Measurements from ENCODE around the gene SUPT3H. TPM values are rescaled to one million over a fixed set of nuclear protein-coding genes. Genes with fewer than 3 reads are reported as not detected.
"Not testable (repeated sequence)": the region's sequence is repeated elsewhere in the genome, so short reads cannot be mapped to it uniquely, and the experiment has no call there.

Gene SUPT3H
- total RNA-seq, 6 experiments from 2014 or later, result 5.6 to 8.2 (median 6.5) TPM

GRCh38 chr6:45072673-45073072 is 305.1 kb downstream of the SUPT3H start:
- Mint-ChIP-seq H3K27me3 (ENCODE audit: insufficient read depth) (no peaks in the 10 kb centered on the region), H3K27ac (no peak overlapping the region), H3K9me3 (0 out of 2 replicates have a peak, but pooled peaks cover 2% of the 10 kb centered on the region), H3K4me3 (no peak overlapping the region), H3K36me3 (ENCODE audit: low read depth) (peaks cover 2% of the 10 kb centered on the region), H3K4me1 (ENCODE audit: low read depth) (peaks cover 47% of the 10 kb centered on the region)
- no peak for DNase-seq
- TF ChIP-seq, protein P1, sequence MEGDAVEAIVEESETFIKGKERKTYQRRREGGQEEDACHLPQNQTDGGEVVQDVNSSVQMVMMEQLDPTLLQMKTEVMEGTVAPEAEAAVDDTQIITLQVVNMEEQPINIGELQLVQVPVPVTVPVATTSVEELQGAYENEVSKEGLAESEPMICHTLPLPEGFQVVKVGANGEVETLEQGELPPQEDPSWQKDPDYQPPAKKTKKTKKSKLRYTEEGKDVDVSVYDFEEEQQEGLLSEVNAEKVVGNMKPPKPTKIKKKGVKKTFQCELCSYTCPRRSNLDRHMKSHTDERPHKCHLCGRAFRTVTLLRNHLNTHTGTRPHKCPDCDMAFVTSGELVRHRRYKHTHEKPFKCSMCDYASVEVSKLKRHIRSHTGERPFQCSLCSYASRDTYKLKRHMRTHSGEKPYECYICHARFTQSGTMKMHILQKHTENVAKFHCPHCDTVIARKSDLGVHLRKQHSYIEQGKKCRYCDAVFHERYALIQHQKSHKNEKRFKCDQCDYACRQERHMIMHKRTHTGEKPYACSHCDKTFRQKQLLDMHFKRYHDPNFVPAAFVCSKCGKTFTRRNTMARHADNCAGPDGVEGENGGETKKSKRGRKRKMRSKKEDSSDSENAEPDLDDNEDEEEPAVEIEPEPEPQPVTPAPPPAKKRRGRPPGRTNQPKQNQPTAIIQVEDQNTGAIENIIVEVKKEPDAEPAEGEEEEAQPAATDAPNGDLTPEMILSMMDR (IDR thresholded peaks at IDR 0.05), result no peak

DNA sequence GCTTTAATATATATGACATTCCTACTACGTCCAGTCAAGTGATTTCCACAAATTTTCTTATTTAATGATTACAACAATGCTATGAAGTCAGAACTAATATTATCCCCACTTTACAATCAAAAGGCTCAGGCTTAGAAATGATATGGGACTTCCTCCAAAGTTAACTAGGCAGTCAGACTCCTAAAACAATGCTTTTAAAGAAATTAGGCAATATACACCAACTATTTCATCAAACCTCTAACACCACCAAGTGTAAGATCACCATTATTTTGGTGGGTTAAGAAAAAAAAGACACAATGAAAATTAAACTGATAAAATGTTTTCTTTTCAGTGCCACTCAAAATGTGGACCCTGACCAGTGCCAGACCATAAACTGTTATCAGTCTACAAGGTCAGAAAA is 305.7 kb downstream of the SUPT3H start:
- Mint-ChIP-seq H3K9me3 (no peaks in the 10 kb centered on the region), H3K4me3 (no peak overlapping the region), H3K4me1 (ENCODE audit: low read depth) (peaks cover 45% of the 10 kb centered on the region), H3K36me3 (ENCODE audit: low read depth) (no peaks in the 10 kb centered on the region), H3K27me3 (ENCODE audit: insufficient read depth) (no peaks in the 10 kb centered on the region), H3K27ac (no peak overlapping the region)
- DNase-seq, result no peak
- TF ChIP-seq, protein P1 (IDR thresholded peaks at IDR 0.05), result no peak

DNA sequence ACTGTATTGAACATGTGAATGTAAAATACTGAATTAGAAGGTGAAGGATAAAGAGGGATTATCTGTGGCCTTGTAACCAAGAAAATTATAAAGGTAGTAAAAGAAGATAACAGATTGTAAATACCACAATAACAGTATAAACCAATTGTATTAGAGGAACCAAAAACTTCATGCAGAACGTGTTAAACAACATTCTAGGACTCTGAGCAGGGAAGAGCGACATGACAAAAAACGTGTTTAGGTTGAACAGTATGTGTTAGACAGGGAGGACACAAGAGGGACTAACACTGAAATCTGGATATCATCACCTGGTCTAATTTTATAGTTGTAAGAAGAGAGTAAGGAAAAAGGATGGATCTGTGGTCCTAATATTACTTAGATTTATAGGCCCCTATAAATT is 308.6 kb downstream of the SUPT3H start:
- TF ChIP-seq, protein P1 (IDR thresholded peaks at IDR 0.05), result no peak
- no peak overlapping the region for H3K4me3 Mint-ChIP-seq
- no peaks in the 10 kb centered on the region for H3K36me3 Mint-ChIP-seq (ENCODE audit: low read depth)

GRCh38 chr6:45067446-45067845 is 310.3 kb downstream of the SUPT3H start:
- not testable (repeated sequence) for H3K9me3 Mint-ChIP-seq; H3K36me3 Mint-ChIP-seq (ENCODE audit: low read depth); H3K27me3 Mint-ChIP-seq (ENCODE audit: insufficient read depth); H3K27ac Mint-ChIP-seq; DNase-seq; H3K4me3 Mint-ChIP-seq; H3K4me1 Mint-ChIP-seq (ENCODE audit: low read depth)

More for the DNA sequence above, 308.6 kb downstream of the SUPT3H start:
- no peak overlapping the region for H3K27ac Mint-ChIP-seq
- no peaks in the 10 kb centered on the region for H3K9me3 Mint-ChIP-seq
- no peak for DNase-seq
- H3K27me3 Mint-ChIP-seq (ENCODE audit: insufficient read depth), result no peaks in the 10 kb centered on the region
- peaks cover 16% of the 10 kb centered on the region for H3K4me1 Mint-ChIP-seq (ENCODE audit: low read depth)

DNA sequence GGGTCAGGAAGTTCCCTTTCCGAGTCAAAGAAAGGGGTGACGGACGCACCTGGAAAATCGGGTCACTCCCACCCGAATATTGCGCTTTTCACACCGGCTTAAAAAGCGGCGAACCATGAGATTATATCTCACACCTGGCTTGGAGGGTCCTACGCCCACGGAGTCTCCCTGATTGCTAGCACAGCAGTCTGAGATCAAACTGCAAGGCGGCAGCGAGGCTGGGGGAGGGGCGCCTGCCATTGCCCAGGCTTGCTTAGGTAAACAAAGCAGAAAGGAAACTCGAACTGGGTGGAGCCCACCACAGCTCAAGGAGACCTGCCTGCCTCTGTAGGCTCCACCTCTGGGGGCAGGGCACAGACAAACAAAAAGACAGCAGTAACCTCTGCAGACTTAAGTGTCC is 315.1 kb downstream of the SUPT3H start:
- H3K27ac Mint-ChIP-seq; H3K9me3 Mint-ChIP-seq; H3K27me3 Mint-ChIP-seq (ENCODE audit: insufficient read depth); H3K4me3 Mint-ChIP-seq; DNase-seq; H3K4me1 Mint-ChIP-seq (ENCODE audit: low read depth); H3K36me3 Mint-ChIP-seq (ENCODE audit: low read depth): not testable (repeated sequence)

DNA sequence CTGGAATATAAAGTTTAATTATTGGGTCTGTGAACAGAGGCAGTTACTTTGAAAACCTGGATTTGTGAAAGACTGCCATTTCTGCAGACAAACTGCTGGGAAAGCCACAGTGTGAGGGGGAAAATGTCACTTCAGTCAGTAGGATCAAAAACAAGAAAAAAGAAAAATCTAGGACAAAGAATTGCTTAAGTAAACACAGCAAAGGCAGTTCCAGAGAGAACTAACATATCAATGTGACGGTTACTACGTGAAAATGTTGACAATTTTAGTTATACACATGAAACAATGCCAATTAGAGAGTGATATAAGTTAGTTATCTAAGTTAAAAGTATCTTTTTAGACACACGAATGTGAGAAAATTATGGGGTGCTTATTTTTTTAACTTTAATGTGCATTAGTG is 320.0 kb downstream of the SUPT3H start:
- no peak for DNase-seq
- no peak overlapping the region for H3K27ac Mint-ChIP-seq
- TF ChIP-seq, protein P1 (IDR thresholded peaks at IDR 0.05), result no peak
- no peaks in the 10 kb centered on the region; the same call in 1 of the 2 replicates for H3K27me3 Mint-ChIP-seq (ENCODE audit: insufficient read depth)
- no peaks in the 10 kb centered on the region for H3K4me1 Mint-ChIP-seq (ENCODE audit: low read depth)
- no peak overlapping the region for H3K4me3 Mint-ChIP-seq
- H3K36me3 Mint-ChIP-seq (ENCODE audit: low read depth), result no peaks in the 10 kb centered on the region
- H3K9me3 Mint-ChIP-seq, result no peaks in the 10 kb centered on the region

GRCh38 chr6:45054610-45055009 is 323.1 kb downstream of the SUPT3H start:
- no peak overlapping the region for H3K27ac Mint-ChIP-seq
- no peak for DNase-seq
- no peaks in the 10 kb centered on the region for H3K27me3 Mint-ChIP-seq (ENCODE audit: insufficient read depth)
- peaks cover 18% of the 10 kb centered on the region for H3K4me1 Mint-ChIP-seq (ENCODE audit: low read depth)
- H3K36me3 Mint-ChIP-seq (ENCODE audit: low read depth), result no peaks in the 10 kb centered on the region
- no peaks in the 10 kb centered on the region for H3K9me3 Mint-ChIP-seq
- no peak overlapping the region for H3K4me3 Mint-ChIP-seq
- TF ChIP-seq, protein P1 (IDR thresholded peaks at IDR 0.05), result no peak
